HEK293 (cell line): ENCODE data around the gene TRPM7.

Source experiments
- CTCF ChIP-seq: fragments of 450-650 bp; formaldehyde crosslinking; IDR thresholded peaks from 2 replicates; pipeline ENCODE4 v1.5.1; 2016; ENCODE audit warnings: missing biosample characterization, missing genetic modification characterization
- REST ChIP-seq: fragments of 450-650 bp; formaldehyde crosslinking; IDR thresholded peaks from 2 replicates; pipeline ENCODE4 v1.5.1; 2016; ENCODE audit warnings: missing biosample characterization, missing genetic modification characterization
- YY1 ChIP-seq: fragments of 450-650 bp; formaldehyde crosslinking; IDR thresholded peaks from 2 replicates; pipeline ENCODE4 v1.5.1; 2018; ENCODE audit warnings: missing biosample characterization, missing genetic modification characterization
- ZBTB10 ChIP-seq: fragments of 450-650 bp; formaldehyde crosslinking; IDR thresholded peaks from 2 replicates; pipeline ENCODE4 v1.5.1; 2016; ENCODE audit warnings: missing biosample characterization, missing genetic modification characterization
- ZNF174 ChIP-seq: fragments of 450-650 bp; formaldehyde crosslinking; IDR thresholded peaks from 2 replicates; pipeline ENCODE4 v1.5.0; 2017; ENCODE audit warnings: missing biosample characterization, mild to moderate bottlenecking, missing genetic modification characterization
- ZNF362 ChIP-seq: fragments of 450-650 bp; formaldehyde crosslinking; IDR thresholded peaks from 2 replicates; pipeline ENCODE4 v1.5.1; 2016; ENCODE audit warnings: missing biosample characterization, missing genetic modification characterization
- ZNF747 ChIP-seq: fragments of 450-650 bp; formaldehyde crosslinking; IDR thresholded peaks from 2 replicates; pipeline ENCODE4 v1.5.1; 2016; ENCODE audit warnings: missing biosample characterization, missing genetic modification characterization

- no peak for TF ChIP-seq CTCF (tag by site-specific recombination)
- no peak for TF ChIP-seq ZBTB10
- no peak for TF ChIP-seq ZNF362 (tag by site-specific recombination)
- TF ChIP-seq REST: no peak
- no peak for TF ChIP-seq ZNF174 (tag by site-specific recombination)
- no peak for TF ChIP-seq ZNF747
- TF ChIP-seq YY1 (tag by site-specific recombination): no peak
Measured at GRCh38 chr15:50544368-50544767, 142.2 kb downstream of the TRPM7 start.
